HK-2 (cell line): Measurements from ENCODE around the gene SCAANT1.
A peak's percentile ranks its signal among the peaks of the same experiment; 100 is the strongest.

Source experiments
- DNase-seq: peaks from one replicate; pipeline ENCODE4 v3.0.0-alpha.2; 2018; ENCODE audit not compliant: unreplicated experiment

The SCAANT1 gene

DNA sequence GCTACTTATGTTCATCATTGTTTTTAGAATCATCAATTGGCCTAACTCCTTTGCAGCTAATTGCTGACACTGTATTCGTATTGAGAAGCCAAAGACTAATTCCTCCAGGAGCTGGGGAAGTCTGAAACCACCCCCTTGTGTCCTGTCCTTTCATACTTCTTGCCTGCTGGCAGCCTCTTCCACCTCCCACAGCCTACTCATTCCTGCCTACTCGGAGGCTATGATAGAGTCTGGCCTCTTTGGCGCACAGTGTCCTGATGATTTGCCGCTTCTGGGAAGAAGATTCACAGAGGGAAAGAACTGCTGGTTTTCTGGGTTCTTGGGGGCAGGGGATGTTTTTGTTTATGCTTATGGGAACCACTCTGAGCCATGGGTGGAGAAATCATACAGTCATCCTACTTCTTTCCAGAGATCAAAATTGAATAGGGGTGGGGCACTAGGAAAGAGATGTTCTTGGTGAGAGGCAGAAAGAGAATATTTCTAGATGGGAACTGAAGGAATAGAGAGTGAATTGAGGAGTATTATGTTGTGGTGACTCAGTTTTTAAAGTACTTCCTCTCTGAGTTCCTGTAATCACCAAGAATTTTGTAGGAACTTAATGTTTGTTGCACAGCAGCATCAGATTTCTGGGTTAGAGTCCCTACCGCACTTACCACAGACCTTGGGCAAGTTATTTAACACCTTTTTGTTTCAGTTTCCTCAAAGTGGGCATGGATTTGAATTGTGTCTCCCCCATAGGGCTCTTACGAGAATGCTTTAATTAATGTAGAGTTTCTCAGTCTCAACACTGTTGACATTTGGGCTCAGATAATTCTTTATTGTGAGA lies 22.1 kb upstream of the SCAANT1 start:
- no peak for DNase-seq

DNA sequence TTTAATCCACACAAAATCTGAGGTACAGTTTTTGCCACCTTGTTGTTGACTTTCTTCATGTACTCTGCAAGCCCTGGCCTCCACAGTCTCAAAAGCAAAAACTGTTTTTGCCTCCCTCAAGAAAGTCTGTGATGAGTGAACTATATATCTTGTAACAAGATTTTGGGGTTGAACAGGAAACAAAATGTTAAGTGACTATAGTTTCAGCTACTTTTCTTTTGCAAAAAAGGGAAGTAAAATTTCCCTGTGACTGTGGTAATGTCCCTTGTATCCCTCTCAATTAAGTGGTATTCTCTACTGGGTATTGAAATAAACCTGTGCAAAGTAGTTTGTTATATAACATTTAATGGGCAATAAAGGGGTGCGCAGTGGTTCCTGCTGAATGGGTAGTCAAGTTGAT lies 21.3 kb upstream of the SCAANT1 start:
- no peak for DNase-seq

DNA sequence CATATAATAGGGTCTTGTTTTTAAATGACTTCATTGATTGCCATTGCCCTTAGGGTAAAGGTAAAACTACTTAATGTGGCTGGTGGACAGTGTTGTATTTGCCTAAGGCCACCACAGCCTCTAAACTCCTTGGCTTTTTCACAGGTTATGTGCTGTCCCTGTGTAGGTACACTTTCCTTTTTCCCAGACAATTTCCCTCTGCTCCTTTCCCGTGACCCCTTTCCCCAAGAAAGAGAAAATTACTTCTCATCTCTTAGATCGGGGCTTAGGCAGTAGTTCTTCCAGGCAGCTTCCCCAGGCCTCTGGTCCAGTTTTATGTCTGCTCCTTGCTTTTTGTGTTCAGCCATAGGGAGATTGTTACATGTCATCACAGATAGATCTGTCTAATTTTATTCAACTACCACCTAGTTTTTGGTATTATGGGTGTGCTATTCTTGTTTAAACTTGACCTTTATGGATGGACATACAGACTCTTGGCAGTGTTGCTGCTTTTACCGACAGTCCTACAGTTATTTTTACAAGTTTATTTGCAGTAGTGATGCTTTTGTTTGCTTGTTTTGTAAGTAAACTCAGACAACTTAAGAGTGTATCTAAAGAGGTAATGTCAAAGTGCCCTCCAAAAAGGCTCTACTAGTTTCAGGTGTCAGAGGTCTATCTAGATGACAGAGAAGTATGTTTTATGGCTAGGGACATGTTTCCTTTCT lies 20.5 kb upstream of the SCAANT1 start:
- no peak for DNase-seq

DNA sequence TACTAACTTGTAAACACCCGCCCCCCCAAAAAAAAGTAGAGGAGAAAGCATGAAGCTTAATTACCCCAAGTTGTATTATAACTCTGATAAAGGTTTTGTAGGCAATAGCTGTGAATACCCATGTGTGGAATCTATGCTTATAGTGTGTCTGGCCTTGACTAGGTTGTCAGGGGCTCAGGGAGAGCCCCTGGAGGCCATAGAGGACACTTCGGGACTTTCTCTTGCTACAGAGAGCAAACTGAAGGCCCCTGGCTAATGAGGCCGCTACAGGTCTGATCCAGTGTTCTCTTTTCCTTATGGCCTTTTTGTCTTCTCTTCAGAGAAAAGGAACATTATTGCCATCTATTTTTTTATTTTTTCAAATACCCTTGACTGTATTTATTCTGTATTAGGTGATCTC lies 19.1 kb upstream of the SCAANT1 start:
- no peak for DNase-seq

DNA sequence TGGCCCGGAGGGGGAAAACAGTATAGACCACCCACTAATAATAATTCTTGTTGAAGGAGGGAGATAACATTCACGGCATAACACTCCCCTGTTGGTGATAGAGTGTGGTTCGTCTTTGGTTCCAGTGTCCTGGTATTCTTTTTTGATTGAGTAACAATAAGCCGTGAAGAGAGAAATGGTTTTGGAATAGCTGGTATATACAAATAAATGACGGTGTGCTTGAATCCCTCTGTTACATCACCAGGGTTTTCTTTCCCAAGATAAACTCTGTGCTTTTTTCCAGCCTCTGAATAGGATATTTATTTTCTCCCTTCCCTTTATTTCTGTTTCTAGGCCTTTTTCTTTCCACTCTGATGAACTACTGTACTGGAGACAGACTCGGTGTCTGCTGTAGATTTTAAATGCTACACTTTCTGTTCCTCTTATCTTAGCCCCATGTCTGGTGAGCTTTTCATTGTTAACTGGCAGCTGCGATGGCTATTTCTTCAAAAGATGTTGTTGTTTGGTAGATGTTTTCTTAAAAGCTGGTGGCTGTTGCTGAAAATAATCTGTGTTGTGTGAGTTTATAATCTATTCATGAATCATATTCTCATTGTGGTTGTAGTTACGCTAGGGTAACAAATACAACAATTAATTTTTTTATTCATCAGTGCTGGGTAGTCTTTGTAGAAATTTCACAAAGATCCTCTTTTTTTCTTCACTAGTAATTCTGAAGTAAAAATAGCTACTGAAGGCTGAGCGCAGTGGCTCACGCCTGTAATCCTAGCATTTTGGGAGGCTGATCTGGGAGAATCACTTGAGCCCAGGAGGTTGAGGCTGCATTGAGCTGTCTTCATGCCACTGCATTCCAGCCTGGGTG lies 15.5 kb upstream of the SCAANT1 start:
- DNase-seq: no peak

DNA sequence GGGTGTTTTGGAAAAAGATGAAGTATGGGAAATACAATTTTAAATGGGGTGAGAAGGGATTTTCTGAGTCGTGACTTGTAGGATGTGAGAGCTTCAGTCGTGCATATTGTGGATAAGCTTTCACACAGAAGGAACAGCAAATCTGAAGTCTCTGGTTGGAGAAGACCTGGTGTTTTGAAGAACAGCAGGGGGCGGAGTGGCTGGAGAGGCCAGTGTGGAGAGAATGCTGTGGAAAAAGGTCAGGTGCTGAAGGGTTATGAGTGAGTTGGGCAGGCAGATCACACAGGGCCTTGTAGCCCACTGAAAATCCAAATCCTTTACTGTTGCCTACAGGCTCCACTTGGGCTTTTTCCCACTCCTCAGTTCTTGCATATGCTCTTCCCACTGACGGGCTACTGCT lies 14.1 kb upstream of the SCAANT1 start:
- no peak for DNase-seq

DNA sequence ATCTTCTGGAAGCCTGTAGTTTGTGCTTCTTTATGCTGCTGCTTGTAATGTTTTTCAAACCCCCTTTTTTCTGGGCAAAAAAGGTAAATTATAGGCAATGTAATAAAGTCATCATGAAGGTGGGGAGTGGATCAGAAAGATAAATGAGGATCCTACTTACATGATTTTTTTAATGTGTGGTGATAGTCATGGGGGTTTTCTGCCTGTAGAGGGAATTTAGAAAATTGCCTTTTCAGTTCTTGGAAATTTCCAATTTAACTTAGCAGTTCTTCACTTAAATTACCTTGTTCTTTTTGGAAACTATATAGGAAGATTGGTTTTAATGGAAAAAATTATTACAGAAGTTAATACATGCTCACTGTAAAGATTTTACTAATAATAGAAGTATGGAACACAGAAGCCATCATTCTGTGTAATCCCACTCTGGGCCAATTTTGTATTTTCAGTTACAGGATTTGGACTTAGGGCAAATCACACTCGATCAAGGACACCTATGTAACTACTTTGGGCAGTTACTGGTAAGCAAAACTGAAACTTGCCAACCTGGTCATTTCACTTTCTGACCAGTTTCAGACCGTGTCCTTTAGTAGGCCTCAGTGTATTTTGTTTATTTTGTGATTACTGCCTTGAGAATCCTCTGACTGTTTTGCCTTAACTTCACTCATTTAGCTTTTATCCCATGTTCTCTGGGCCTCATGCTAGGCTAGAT lies 10.5 kb upstream of the SCAANT1 start:
- no peak for DNase-seq

DNA sequence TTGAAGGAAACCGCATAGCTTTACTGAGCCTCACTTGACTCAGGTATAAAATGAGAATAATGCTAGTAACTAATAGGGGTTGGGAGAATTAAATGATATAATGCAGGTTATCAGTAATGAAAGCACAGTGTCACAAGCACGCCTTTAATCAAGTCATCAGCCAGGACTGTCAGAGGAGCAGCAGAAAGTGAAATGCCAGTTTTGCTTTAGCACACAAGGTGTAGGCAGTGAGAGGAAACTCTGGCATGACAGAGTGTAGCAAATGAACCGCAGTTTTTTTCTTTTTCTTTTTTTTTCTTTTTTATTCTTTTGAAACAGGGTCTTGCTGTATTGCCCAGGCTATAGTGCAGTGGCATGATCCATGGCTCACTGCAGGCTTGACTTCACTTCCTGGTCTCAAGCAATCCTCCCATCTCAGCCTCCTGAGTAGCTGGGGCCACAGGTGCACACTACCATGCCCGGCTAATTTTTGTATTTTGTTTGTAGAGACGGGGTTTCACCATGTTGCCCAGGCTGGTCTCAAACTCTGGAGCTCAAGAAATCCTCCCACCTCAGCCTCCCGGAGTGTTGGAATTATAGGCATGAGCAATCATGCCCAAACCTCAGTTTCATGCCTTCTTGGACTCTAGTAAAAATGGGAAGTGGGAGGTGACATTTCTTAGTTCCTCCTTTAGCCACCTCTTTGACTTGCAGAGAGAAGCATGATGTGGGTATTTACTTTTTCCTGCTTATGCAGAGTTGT lies 9.7 kb upstream of the SCAANT1 start:
- DNase-seq: no peak

DNA sequence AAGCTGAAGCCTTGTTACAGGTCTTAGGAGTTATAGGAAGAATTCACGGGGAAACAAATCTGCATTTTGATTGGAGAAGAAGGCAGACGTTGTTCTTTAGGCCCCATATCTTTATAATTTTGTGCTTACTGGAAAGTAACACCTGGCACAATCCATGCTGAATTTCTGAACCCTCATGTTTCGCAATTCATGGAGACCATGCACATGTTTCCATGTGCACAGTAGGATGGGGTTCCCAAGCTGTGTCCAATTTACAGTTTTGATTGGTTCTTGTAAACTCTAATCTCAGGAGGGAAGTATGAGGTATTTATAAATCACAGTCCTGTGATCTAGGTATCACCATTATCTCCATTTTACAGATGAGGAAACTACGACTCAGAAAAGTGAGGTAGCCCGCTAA lies 7.8 kb upstream of the SCAANT1 start:
- DNase-seq: no peak

DNA sequence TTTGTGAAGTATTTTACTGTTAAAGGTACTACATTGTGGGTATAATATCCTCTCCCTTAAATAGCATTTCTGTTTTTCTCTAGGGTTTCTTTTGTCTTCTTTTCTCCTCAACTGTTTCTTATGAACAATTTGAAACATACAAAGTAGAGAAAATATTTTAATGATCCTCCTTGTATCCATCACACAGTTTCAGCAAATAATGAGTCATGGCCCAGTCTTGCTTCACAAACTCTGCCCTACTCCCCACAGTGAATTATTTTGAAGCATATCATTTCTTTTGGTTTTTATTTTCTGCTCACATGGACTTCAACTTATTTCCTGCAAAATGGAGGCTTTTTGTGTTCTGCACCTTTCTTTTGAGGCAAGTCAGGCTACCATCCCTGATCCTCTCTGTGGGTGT lies 6.1 kb upstream of the SCAANT1 start:
- no peak for DNase-seq

DNA sequence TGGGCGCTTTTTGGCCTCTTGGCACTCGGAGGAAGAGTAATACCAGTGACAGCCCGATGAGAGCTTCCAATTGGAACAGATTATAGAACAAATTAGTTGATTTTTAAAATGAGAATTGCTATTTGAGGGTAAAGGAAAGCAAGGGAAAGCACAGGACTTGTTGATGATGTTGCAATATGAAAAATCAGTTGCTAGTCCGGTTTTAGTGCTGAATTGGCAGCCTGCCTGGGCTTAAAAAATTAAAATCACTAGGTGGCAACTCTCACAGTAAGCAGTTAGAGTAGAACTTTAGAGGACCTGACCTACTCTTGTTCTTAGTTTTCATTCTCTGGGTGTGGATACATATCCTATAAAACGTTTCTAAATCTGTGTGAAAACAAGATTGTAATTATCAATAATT lies 2.1 kb upstream of the SCAANT1 start:
- DNase-seq: no peak

DNA sequence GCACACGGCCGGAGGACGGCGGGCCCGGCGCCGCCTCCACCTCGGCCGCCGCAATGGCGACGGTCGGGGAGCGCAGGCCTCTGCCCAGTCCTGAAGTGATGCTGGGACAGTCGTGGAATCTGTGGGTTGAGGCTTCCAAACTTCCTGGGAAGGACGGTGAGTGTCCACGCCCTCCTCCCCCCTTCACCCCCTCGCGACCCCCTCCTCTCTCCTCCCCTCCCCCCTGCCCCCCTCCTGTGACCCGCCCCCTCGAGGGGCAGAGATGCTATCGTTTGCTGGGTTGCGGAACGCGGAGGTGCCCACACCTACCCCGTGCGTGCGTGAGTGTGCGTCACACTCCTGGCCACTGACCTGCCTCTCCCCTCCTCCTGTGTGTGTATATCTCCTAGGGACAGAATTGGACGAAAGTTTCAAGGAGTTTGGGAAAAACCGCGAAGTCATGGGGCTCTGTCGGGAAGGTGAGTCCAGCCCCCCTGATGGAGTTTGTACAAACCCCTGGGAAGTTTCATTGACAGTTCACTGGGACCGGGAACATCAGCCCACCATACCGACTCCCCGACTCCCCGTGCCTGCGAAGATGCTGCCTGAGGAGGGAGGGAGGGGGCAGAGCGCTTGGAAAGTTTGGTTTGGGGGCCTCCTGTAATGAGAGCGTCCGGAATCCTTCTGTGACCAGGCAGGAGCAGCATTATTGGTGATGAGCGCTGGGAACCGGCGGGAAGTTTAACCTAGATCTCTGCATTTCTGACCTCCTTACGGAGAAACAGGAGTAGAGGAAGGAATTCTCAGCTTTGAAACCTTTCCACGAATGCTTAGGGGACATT lies 795 bp upstream of the SCAANT1 start:
- peak; percentile 38 for DNase-seq

DNA sequence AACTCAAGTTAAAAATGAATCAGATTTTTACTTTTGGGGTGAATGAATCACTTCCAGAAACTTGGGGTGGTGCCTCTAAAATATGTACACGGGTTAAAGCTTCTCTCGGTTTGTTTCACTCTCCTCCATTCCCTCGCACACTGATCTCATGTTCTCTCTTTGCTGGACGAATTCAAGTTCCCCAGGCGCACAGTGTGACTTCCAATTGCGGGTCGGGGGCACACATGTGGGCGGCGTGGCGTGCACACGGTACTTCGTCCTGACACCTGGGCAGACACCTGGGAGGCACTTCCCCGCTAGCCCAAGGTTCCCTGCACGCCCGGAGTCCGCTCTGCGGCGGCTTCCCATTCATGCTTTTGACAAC lies 692 bp downstream of the SCAANT1 start:
- no peak for DNase-seq

DNA sequence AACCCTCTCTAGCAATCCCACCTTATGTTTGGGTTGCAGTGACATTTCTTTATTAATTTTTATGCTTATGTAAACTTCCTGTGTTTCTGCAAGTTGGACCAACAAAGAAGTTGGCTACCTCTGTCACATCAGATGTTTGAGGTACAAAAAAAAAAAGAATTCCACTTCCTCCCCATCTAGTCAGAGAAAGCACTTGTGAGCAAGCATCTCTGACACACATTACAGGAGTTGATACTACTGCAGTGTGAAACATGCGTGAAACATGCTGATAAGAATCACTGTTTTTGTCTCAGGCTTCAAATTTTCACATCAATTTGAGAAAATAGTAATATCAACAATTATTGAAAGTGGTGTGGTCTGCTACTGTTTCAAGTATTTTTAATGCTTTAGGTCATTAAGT lies 1.3 kb downstream of the SCAANT1 start:
- no peak for DNase-seq

DNA sequence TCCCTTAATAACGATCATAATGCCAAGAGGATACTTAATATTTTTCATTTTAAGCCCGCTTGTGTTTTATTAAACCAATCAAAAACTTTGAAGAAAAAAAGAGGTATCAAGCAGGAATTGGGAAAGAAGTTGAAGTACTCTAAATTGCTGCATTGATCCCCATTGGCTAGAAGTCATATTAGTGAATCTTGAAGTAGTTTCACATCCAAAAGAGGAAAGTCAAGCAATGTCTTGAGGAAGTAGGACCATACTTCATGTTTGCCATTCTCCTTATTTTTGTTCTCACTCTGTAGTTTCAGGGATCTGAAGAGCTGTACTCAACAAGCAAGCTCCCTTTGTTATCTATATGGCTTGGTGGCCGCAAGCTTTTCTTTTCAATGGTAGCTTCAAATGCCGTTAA lies 2.2 kb downstream of the SCAANT1 start:
- no peak for DNase-seq

DNA sequence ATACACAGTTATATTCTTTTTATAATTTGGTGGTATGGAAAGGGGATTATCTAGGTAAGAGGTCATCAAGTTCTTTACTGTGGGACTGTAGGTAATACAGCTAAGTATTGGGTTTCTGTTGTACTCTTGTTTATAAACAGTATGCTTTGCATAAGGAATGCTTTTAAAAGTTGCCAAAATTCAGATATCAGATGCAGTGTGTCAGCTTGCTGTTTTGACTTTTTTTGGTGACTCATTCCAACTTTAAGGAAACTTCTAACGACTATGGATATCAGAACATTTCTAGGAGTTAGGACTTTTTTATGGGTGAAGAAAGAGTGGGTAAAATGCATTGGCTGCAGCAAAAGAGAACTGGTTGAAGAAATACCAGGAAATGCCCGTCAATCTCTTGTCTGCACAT lies 2.8 kb downstream of the SCAANT1 start:
- no peak for DNase-seq

DNA sequence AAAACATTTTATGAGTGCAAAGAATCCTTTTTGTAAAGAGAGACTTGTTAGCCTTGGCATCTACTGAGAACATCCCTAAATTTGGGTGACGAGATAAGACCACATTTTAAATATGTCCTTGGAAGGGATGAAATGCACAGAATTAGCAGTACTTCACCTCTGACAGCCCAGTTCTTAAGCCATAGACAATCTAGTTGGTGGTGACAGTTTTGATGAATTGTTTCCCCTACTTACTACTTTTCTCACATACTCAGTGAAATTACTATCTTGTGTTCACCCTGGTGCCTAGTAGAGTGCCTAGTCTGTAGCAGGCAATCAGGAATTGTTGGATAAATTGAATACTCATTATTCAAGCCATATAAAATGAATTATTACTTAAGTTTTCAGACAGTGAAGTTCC lies 3.4 kb downstream of the SCAANT1 start:
- no peak for DNase-seq

DNA sequence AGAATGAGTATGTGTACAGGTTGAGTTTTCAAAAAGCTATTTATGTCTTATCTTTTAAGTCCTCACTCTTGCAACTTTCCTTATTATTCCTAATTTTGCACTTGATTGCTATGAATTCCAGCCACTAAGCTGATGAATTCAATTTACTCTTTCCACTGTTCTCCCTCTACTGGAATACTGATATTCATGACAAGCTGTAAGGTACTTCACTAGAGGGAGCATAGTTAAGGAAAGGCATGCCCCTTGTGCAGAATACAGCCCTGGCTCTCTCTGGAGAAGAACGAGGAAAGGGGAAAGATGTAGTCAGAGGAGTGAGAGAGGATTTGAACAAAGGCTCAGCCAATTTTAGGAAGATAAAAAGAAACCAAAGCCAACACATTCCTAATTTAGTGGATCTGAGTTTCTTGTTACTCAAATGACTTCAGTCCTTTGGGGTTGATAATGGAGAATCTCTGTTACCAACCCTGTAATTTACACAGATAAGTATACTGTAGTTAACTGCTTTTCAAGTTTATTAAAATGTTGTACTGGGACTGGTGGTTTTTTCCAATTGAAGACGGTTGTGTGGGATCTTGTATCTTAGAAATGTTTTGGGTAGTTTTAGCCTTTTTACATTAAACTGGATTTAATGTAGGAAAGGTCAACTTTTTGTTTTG lies 4.0 kb downstream of the SCAANT1 start:
- DNase-seq: no peak

DNA sequence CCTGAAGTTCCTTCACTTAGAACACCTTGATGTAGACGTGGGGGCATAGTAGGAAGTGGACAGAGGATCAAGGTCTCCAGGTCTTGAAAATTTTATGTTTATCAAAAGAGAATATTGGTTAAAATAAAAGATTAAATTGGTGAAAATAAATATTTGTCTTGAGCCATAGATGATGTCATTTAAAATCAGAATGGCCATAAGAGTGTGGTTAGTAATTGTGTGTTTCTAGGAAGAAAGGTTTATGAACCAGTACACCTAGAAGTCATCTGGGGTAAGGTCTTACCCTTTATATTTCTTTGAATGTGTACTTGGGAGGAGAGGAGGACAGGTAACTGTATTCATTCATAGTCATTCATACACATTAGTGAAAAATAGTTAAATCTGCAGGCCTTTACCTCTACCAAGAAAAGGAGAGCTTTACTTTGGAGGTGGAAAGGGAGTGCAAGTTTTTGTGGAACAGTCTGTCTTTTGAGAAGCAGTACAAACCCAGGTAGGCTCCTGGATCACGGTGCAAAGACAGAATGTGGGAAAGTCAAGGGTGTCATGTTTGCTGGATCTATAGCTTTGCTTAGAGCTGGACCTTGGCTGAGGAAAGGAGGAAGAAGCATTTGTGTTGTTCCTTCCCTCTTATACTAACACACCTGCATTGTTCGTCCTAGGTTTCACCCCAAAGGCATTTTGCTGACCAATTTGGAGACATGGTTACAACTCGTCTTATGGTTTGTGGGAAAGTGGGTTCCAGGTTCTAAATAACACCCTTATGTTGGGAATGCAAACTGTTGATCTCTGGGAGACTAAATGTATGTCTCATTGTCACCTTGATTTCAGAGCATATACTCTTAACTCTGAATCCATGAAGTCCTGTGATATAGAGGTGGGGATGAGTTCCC lies 6.2 kb downstream of the SCAANT1 start:
- DNase-seq: no peak
